ENCODE results near the gene CEACAM19. TPM values are rescaled to one million over a fixed set of nuclear protein-coding genes. Genes with fewer than 3 reads are reported as not detected.

Gene CEACAM19
- total and polyA plus RNA-seq, 2 of the 8 experiments (the other 6 are each of a cell fraction or from before 2014, with no cell fraction given) = 3.1 to 3.4 TPM

DNA sequence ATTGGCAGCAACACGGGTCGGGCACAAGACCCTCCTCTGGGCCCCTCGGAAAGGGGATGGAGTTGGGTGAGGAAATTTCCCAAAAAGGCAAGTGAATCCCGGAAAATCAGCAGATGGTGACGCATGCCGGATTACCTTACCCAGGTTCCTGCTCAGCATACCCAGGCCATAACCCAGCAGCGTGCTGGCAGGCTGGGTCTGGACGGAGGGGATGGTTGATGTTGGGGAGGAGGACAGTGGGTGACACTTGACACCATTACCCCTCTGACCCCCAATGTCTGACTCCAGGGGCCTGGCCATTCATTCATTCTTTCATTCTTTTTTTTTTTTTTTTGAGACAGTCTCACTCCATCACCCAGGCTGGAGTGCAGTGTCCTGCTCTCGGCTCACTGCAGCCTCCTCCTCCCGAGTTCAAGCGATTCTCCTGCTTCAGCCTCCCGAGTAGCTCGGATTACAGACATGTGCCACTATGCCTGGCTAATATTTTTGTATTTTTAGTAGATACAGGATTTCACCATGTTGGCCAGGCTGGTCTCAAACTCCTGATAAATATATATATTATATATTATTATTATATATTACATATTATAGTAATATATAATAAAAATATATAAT is 26.8 kb upstream of the CEACAM19 start:
- H3K18ac ChIP-seq (ENCODE audit: extremely low read depth, low read length) = no peak overlapping the region
- H2BK120ac ChIP-seq (replicated peaks; ENCODE audit: low read depth, low read length) = no peak overlapping the region
- H4K8ac ChIP-seq (ENCODE audit: extremely low read depth, insufficient read depth, low read length) = peak overlapping the region; percentile 86
- no peak overlapping the region for H2BK12ac ChIP-seq (ENCODE audit: low read depth, low read length)
- no peak overlapping the region for H4K5ac ChIP-seq (ENCODE audit: insufficient read length, low read depth, low read length)
- 0 out of 2 replicates have a peak overlapping the region, but pooled peaks have one; percentile 40 for H2AFZ ChIP-seq (ENCODE audit: low read length)
- H3K9me3 ChIP-seq (ENCODE audit: insufficient read depth in 2 of 2, low read depth in 1 of 2, low read length in 1 of 2) = no peaks in the 10 kb centered on the region
- H4K91ac ChIP-seq (replicated peaks; ENCODE audit: insufficient read length, low read length) = no peak overlapping the region
- no peak overlapping the region for H2AK5ac ChIP-seq (ENCODE audit: low read depth, low read length)
- H3K4me2 ChIP-seq (ENCODE audit: insufficient read depth in 1 of 2, low read depth in 2 of 2, low read length in 2 of 2) = peak overlapping the region; percentile 79 to 95
- no peak overlapping the region for H3K4ac ChIP-seq (replicated peaks; ENCODE audit: insufficient read length, low read depth, low read length)
- POLR2A ChIA-PET (ENCODE audit: partially characterized antibody) = interaction anchor here (1.0 to 2.3 kb wide), 5 partner anchors 8 to 69 kb away, joined by 3 to 6 read pairs (median 4); no protein-coding TSS in a partner anchor
- H3K36me3 ChIP-seq (ENCODE audit: control insufficient read depth in 2 of 4, insufficient read depth in 4 of 4, low read length in 3 of 4) = peaks cover 0 to 12% (median 6%) of the 10 kb centered on the region in 4 experiments; a peak in 5 of 8 replicates
- DNase-seq (ENCODE audit: low read depth in 1 of 2, low spot score in 2 of 2) = peak; percentile 21 to 73
- peak overlapping the region; percentile 6; the same call in 1 of the 2 replicates for H2BK5ac ChIP-seq (ENCODE audit: low read depth, low read length)
- TF ChIP-seq RXRA (IDR thresholded peaks at IDR 0.05; ENCODE audit: insufficient read depth, low read depth, low read length) (no peak), JUND (IDR thresholded peaks at IDR 0.05; ENCODE audit: low read length) (peak; percentile 64; the same call in 1 of the 2 replicates), CREB1 (IDR thresholded peaks at IDR 0.05) (peak; percentile 27; the same call in 1 of the 2 replicates), EGR1 (IDR thresholded peaks at IDR 0.05; ENCODE audit: borderline replicate concordance, low read depth, low read length) (no peak), ZNF274 (IDR thresholded peaks at IDR 0.05; ENCODE audit: borderline replicate concordance, extremely low read depth, low read length) (no peak), RFX5 (IDR thresholded peaks at IDR 0.05; ENCODE audit: borderline replicate concordance, low read depth, low read length) (no peak), TAF1 (IDR thresholded peaks at IDR 0.05; ENCODE audit: low read depth, low read length) (0 out of 2 replicates have a peak, but pooled peaks have one; percentile 9), POLR2AphosphoS5 (IDR thresholded peaks at IDR 0.05; ENCODE audit: low read depth, low read length) (0 out of 2 replicates have a peak, but pooled peaks have one; percentile 42), NANOG (IDR thresholded peaks at IDR 0.05; ENCODE audit: insufficient read depth, low read depth, low read length, poor library complexity, severe bottlenecking) (no peak), RBBP5 (IDR thresholded peaks at IDR 0.05; ENCODE audit: borderline replicate concordance, low read depth, low read length) (peak; percentile 26), GTF2F1 (IDR thresholded peaks at IDR 0.05; ENCODE audit: borderline replicate concordance, low read depth, low read length) (no peak)
- TF ChIP-seq, protein P1, sequence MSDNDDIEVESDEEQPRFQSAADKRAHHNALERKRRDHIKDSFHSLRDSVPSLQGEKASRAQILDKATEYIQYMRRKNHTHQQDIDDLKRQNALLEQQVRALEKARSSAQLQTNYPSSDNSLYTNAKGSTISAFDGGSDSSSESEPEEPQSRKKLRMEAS (IDR thresholded peaks at IDR 0.05) = peak; percentile 45
- peak overlapping the region in 3 of 4 experiments; percentile 3 to 67 (median 66); a peak in 3 of 7 replicates for H3K9ac ChIP-seq (replicated peaks in 1 of 4; ENCODE audit: extremely low read depth in 1 of 4, low read depth in 3 of 4, low read length in 3 of 4)
- peak overlapping the region; percentile 54 to 99 (median 74) for H3K4me3 ChIP-seq (ENCODE audit: extremely low read depth in 1 of 4, insufficient read depth in 2 of 4, low read depth in 3 of 4, low read length in 4 of 4)
- no peaks in the 10 kb centered on the region; the same call in none of the 2 replicates for H3K79me1 ChIP-seq (ENCODE audit: low read depth, low read length)
- H3K14ac ChIP-seq (ENCODE audit: insufficient read length) = no peak overlapping the region
- peaks cover 0 to 2% (median under 1%) of the 10 kb centered on the region in 4 experiments; a peak in 2 of 7 replicates for H3K4me1 ChIP-seq (replicated peaks in 1 of 4; ENCODE audit: control insufficient read depth in 3 of 4, insufficient read depth in 4 of 4, low read length in 3 of 4)
- FAIRE-seq = no peak
- H3K23ac ChIP-seq (ENCODE audit: insufficient read length) = no peak overlapping the region
- H2BK20ac ChIP-seq (ENCODE audit: low read length) = no peak overlapping the region
- no peak overlapping the region for H3K56ac ChIP-seq (replicated peaks; ENCODE audit: insufficient read length, low read depth, low read length)
- peaks cover 0 to 3% of the 10 kb centered on the region in 2 experiments; a peak in 2 of 4 replicates for H3K79me2 ChIP-seq (ENCODE audit: control insufficient read depth in 1 of 2, insufficient read depth in 2 of 2, low read length in 2 of 2)
- WGBS, 2 experiments (ENCODE audit: extremely low coverage in 1 of 2, insufficient coverage in 1 of 2, insufficient read length in 1 of 2, insufficient replicate concordance in 2 of 2, low coverage in 1 of 2, low lambda C conversion rate in 2 of 2, missing lambda C conversion rate in 1 of 2) = 25% methylated on average over 12 of the region's 13 CpGs; no CpG with 5 or more reads in 1 of the 2 experiments
- H2BK15ac ChIP-seq (ENCODE audit: low read length) = no peak overlapping the region
- H3K27me3 ChIP-seq (replicated peaks in 1 of 4; ENCODE audit: control insufficient read depth in 3 of 4, extremely low read depth in 1 of 4, insufficient read depth in 3 of 4, low read length in 3 of 4) = peaks cover 0 to 8% (median 6%) of the 10 kb centered on the region in 4 experiments; a peak in 6 of 7 replicates
- CTCF ChIA-PET (ENCODE audit: partially characterized antibody) = interaction anchor here (1.0 to 2.5 kb wide), 7 partner anchors 9 to 74 kb away, joined by 3 to 16 read pairs (median 7); no protein-coding TSS in a partner anchor
- peaks cover 3% of the 10 kb centered on the region; the same call in 1 of the 2 replicates for H3K23me2 ChIP-seq (ENCODE audit: low read depth, low read length)
- H4K20me1 ChIP-seq (replicated peaks in 1 of 2; ENCODE audit: control insufficient read depth in 1 of 2, insufficient read depth in 2 of 2, low read length in 2 of 2) = peaks cover 2 to 5% of the 10 kb centered on the region in 2 experiments
- no peak overlapping the region; the same call in 1 of the 2 replicates for H3K27ac ChIP-seq (ENCODE audit: low read depth, low read length)
